SU-DHL-6 (cell line): Measurements from ENCODE around the gene SCYGR4.

Experiments used
- H2AFZ ChIP-seq: fragments of 200-600 bp; sonication (generic); 2 replicates; pipeline ENCODE4 v1.6.1; 2014; ENCODE audit warnings: low read depth, mild to moderate bottlenecking, moderate library complexity, mixed read lengths, antibody characterized with exemption, low read length; ENCODE audit not compliant: severe bottlenecking
- H3F3A ChIP-seq: fragments of 200-600 bp; shearing (Covaris generic); 2 replicates; pipeline ENCODE4 v1.6.0; 2016; ENCODE audit warnings: antibody characterized with exemption, mild to moderate bottlenecking; ENCODE audit not compliant: insufficient read depth
- H3K27ac ChIP-seq: fragments of 200-600 bp; sonication (generic); 2 replicates; pipeline ENCODE4 v1.5.1; 2016; ENCODE audit warnings: low read depth, mild to moderate bottlenecking, low read length, moderate library complexity, mixed read lengths
- H3K27me3 ChIP-seq: fragments of 200-600 bp; sonication (generic), shearing (Covaris generic); 2 replicates; pipeline ENCODE4 v1.6.0; 2014; ENCODE audit warnings: mild to moderate bottlenecking, low read length
- H3K36me3 ChIP-seq: fragments of 200-600 bp; sonication (generic); 2 replicates; pipeline ENCODE4 v1.6.1; 2014; ENCODE audit warnings: mild to moderate bottlenecking, low read length, mixed read lengths
- H3K4me2 ChIP-seq: fragments of 300-600, 200-600 bp; shearing (Covaris generic), sonication (generic); 2 replicates; pipeline ENCODE4 v1.6.0; 2014; ENCODE audit warnings: low read length, low read depth, mild to moderate bottlenecking; ENCODE audit not compliant: poor library complexity, severe bottlenecking
- H3K4me3 ChIP-seq: fragments of 200-600 bp; sonication (generic); 2 replicates; pipeline ENCODE4 v1.5.1; 2014; ENCODE audit warnings: antibody characterized with exemption, low read length, mild to moderate bottlenecking, mixed read lengths; ENCODE audit not compliant: insufficient read depth, poor library complexity, severe bottlenecking
- H3K79me2 ChIP-seq: fragments of 200-600 bp; sonication (generic); 2 replicates; pipeline ENCODE4 v1.6.1; 2014; ENCODE audit warnings: mild to moderate bottlenecking, low read length, moderate library complexity; ENCODE audit not compliant: insufficient read depth
- H3K9ac ChIP-seq: fragments of 200-600 bp; sonication (generic); 2 replicates; pipeline ENCODE4 v1.7.0; 2014; ENCODE audit warnings: mild to moderate bottlenecking, low read length
- H3K9me2 ChIP-seq: fragments of 200-600 bp; sonication (generic); replicated peaks from 2 replicates; pipeline ENCODE4 v1.6.1; 2014; ENCODE audit warnings: low read length; ENCODE audit not compliant: insufficient read depth
- H3K9me3 ChIP-seq: fragments of 200-600 bp; sonication (generic); 2 replicates; pipeline ENCODE4 v1.6.1; 2014; ENCODE audit warnings: low read length, mixed read lengths; ENCODE audit not compliant: insufficient read depth
- H4K20me1 ChIP-seq: fragments of 200-600 bp; sonication (generic); 2 replicates; pipeline ENCODE4 v1.6.1; 2014; ENCODE audit warnings: low read depth, mild to moderate bottlenecking, antibody characterized with exemption, low read length, moderate library complexity, mixed read lengths
- EZH2phosphoT487 ChIP-seq: fragments of 200-600 bp; sonication (generic), shearing (Covaris generic); conservative IDR thresholded peaks from 2 replicates; pipeline ENCODE4 v1.6.1; 2018; ENCODE audit warnings: mild to moderate bottlenecking, antibody characterized with exemption, low read length, moderate library complexity, mixed read lengths
- TF ChIP-seq, protein P1 (sequence below): fragments of 200-600 bp; sonication (generic); IDR thresholded peaks from one replicate; pipeline ENCODE4 v1.5.1; 2017; ENCODE audit warnings: antibody characterized with exemption, mild to moderate bottlenecking, low read length, moderate library complexity; ENCODE audit not compliant: insufficient read depth, poor library complexity, severe bottlenecking

SCYGR4 gene

DNA sequence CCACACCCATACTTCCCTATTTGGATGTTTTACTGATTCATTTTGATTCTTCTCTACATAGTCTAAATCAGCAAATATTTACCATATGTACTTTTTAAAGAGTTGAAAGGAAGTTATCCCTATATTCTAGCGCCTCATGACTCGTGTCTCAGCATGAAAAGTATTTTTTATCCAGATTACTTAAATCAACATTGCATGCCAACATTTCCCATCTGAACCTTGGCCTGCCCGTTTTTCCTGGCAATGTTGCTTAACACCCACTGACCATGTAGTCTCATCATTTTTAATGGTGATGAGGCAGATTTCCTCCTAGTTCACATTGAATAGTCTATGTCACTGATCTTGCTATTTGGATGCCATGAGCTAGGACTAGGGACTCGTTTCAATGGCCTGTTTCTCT is 36.1 kb downstream of the SCYGR4 start:
- no peaks in the 10 kb centered on the region for H3K36me3 ChIP-seq
- H3K27me3 ChIP-seq: no peaks in the 10 kb centered on the region
- TF ChIP-seq, protein P1, sequence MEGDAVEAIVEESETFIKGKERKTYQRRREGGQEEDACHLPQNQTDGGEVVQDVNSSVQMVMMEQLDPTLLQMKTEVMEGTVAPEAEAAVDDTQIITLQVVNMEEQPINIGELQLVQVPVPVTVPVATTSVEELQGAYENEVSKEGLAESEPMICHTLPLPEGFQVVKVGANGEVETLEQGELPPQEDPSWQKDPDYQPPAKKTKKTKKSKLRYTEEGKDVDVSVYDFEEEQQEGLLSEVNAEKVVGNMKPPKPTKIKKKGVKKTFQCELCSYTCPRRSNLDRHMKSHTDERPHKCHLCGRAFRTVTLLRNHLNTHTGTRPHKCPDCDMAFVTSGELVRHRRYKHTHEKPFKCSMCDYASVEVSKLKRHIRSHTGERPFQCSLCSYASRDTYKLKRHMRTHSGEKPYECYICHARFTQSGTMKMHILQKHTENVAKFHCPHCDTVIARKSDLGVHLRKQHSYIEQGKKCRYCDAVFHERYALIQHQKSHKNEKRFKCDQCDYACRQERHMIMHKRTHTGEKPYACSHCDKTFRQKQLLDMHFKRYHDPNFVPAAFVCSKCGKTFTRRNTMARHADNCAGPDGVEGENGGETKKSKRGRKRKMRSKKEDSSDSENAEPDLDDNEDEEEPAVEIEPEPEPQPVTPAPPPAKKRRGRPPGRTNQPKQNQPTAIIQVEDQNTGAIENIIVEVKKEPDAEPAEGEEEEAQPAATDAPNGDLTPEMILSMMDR: no peak
- no peak for TF ChIP-seq EZH2phosphoT487
- no peaks in the 10 kb centered on the region for H3K9me3 ChIP-seq
- H3K4me2 ChIP-seq: no peak overlapping the region
- no peak overlapping the region for H2AFZ ChIP-seq
- no peak overlapping the region for H3K27ac ChIP-seq
- H4K20me1 ChIP-seq: no peaks in the 10 kb centered on the region
- no peak overlapping the region for H3K9ac ChIP-seq
- no peaks in the 10 kb centered on the region for H3K79me2 ChIP-seq
- no peak overlapping the region for H3K4me3 ChIP-seq
- no peaks in the 10 kb centered on the region for H3F3A ChIP-seq
- no peaks in the 10 kb centered on the region for H3K9me2 ChIP-seq

DNA sequence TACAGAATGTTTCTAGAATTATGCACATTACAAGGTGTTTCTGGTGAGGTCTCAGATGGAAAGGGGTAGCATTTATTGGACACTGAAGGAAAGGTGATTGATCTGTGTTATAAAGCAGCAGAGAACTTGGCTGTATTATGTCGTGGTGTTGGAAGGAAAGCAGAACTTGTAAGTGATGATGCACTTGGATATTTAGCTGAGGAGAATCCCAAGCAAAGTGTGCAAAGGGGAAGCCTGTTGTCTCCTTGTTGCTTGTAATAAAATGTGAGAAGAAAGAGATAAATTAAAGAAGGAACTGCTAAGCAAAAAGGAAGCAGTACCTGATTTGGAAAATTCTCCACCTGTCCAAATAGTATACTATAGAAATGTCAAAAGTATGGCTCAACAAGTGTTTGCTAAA is 37.1 kb downstream of the SCYGR4 start:
- Histone ChIP-seq H3K4me3 (no peak overlapping the region), H3F3A (no peaks in the 10 kb centered on the region), H2AFZ (no peak overlapping the region), H3K79me2 (no peaks in the 10 kb centered on the region), H3K9ac (no peak overlapping the region), H3K4me2 (no peak overlapping the region), H3K27ac (no peak overlapping the region), H3K36me3 (no peaks in the 10 kb centered on the region), H3K27me3 (no peaks in the 10 kb centered on the region), H4K20me1 (no peaks in the 10 kb centered on the region), H3K9me3 (no peaks in the 10 kb centered on the region), H3K9me2 (no peaks in the 10 kb centered on the region)
- TF ChIP-seq, protein P1: no peak
- no peak for TF ChIP-seq EZH2phosphoT487

- Histone ChIP-seq H3K9me3 (no peaks in the 10 kb centered on the region), H4K20me1 (no peaks in the 10 kb centered on the region), H3K4me3 (no peak overlapping the region), H3K4me2 (no peak overlapping the region), H3F3A (no peaks in the 10 kb centered on the region), H3K27me3 (no peaks in the 10 kb centered on the region), H3K36me3 (no peaks in the 10 kb centered on the region), H3K27ac (no peak overlapping the region), H3K9me2 (no peaks in the 10 kb centered on the region), H3K9ac (no peak overlapping the region), H2AFZ (no peak overlapping the region), H3K79me2 (no peaks in the 10 kb centered on the region)
- TF ChIP-seq, protein P1: no peak
- TF ChIP-seq EZH2phosphoT487: no peak
Measured at GRCh38 chr2:227655454-227655853, 38.2 kb downstream of the SCYGR4 start.
